ENCODE data around the gene SYT13.

GRCh38 chr11:45225961-45226871 lies 59.9 kb downstream of the SYT13 start:
- TF ChIP-seq GATA2 (IDR thresholded peaks at IDR 0.05; ENCODE audit: low read depth, low read length) (no peak), GATA3 (IDR thresholded peaks at IDR 0.05; ENCODE audit: low read depth, low read length) (no peak)

All from SH-SY5Y (cell line).